HTR-8/SVneo (cell line): ENCODE results near the gene SBNO2.

Experiments
- DNase-seq: peaks from one replicate; pipeline ENCODE4 v3.0.0; 2011; ENCODE audit warnings: low spot score, mixed read lengths; ENCODE audit not compliant: insufficient read length
- FAIRE-seq: peaks from 2 replicates; lab custom pipeline; 2011; peaks lifted over from hg19 to GRCh38; lab: Jason Lieb, UNC

Gene SBNO2

DNA sequence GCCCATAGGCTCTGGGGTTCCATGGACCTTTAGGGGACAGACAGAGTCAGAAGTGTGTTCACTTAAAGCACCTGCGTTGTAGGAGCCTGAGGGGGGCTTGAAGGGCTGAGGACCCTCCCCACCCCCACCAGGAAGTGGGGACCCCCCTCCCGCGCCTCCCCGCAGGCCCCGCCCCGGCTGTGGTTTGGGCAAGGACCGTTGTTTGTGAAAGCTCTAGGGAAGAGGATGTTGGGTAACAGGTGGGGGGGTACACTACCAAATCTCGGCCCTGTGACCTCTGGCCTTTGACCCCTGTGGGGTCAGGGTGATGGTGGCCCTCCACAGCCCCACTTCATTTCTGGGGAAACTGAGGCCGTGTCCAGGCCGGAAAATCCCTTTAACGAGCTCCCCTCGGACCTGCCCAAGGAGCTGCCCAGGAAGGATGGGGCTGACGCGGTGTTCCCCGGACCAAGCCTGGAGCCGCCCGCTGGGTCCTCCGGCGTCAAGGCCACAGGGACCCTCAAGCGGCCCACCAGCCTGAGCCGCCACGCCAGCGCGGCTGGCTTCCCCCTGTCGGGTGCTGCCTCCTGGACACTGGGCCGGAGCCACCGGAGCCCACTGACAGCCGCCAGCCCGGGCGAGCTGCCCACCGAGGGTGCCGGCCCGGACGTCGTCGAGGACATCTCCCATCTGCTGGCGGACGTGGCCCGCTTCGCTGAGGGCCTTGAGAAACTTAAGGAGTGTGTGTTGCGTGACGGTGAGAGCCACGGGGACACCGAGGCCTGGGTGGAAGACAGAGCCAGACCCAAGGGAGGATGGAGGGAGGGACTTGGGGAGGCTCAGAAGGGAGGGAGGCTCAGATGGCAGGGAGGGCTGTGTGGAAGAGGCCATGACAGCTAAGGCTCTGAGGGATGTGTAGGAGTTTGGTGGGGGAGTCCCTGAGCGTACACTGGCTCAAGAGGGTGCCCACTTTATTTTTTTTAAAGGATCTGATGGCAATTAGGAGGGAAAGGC lies 105.8 kb downstream of the SBNO2 start:
- DNase-seq (no peak), FAIRE-seq (no peak)

DNA sequence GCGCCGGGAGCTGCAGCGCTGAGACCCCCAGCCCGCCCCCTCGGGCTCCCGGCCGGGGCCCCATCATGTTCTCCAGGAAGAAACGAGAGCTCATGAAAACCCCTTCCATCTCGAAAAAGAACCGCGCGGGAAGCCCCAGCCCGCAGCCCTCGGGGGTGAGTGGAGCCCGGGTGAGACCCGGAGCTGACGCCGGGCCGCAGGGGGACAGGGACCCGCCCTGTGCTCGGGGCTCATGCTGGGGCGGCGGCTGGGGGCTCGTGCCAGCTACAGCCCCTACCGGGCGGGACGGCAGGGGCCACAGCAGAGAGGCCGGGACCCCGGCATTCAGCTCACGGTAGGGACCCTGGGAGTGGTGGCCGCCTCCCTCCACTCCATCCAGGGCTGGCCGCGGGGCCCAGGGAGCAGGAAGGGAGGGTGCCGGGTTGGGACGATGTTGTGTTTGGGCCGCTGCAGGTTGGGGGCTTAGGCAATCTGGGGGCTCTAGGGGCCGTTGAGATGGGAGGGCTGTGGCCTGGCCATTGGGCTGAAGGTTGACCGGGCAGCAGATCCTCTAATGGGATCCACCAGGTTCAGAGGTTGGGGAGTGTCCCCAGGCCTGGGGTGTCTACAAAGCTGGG lies 106.6 kb downstream of the SBNO2 start:
- DNase-seq = no peak
- FAIRE-seq = no peak

- no peak for FAIRE-seq
- DNase-seq = no peak
Observed at GRCh38 chr19:1066748-1067340, 107.2 kb downstream of the SBNO2 start, which contains the start of gene ARHGAP45. Gene ARHGAP45, plus strand, starts transcription at chr19:1067167. Its CDS starts 239 bp downstream, at chr19:1067406.

GRCh38 chr19:1066251-1066747 lies 107.8 kb downstream of the SBNO2 start:
- peak; percentile 48 for DNase-seq
- no peak for FAIRE-seq

DNA sequence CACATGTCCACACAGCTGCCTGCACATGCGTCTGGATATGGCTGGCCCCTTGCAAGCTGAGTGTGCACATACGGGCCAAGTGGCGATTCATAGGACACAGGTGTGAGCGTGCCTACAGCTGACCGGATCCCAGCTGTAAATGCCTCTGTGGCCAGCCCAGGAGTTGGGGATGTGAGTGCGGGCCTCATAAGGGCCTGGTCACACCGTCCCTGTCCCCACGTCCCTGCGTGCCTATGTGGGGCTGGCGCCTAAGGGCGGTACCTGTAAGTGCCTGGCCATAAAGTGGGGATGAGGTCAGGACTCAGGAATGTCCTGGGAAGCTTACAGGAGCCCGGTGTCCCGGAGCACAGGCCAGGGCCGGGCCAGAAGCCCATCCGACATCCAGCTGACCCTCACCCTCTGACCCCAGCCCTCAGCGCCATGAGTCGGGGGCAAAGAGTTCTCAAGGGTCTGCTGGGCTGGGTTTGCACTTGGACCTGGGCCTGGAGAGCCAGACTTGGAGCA lies 108.4 kb downstream of the SBNO2 start:
- DNase-seq (no peak), FAIRE-seq (no peak)

GRCh38 chr19:1064661-1065605 lies 109.1 kb downstream of the SBNO2 start:
- FAIRE-seq = no peak
- DNase-seq = no peak

GRCh38 chr19:1063909-1064660 lies 110.0 kb downstream of the SBNO2 start:
- DNase-seq = no peak
- FAIRE-seq = no peak

DNA sequence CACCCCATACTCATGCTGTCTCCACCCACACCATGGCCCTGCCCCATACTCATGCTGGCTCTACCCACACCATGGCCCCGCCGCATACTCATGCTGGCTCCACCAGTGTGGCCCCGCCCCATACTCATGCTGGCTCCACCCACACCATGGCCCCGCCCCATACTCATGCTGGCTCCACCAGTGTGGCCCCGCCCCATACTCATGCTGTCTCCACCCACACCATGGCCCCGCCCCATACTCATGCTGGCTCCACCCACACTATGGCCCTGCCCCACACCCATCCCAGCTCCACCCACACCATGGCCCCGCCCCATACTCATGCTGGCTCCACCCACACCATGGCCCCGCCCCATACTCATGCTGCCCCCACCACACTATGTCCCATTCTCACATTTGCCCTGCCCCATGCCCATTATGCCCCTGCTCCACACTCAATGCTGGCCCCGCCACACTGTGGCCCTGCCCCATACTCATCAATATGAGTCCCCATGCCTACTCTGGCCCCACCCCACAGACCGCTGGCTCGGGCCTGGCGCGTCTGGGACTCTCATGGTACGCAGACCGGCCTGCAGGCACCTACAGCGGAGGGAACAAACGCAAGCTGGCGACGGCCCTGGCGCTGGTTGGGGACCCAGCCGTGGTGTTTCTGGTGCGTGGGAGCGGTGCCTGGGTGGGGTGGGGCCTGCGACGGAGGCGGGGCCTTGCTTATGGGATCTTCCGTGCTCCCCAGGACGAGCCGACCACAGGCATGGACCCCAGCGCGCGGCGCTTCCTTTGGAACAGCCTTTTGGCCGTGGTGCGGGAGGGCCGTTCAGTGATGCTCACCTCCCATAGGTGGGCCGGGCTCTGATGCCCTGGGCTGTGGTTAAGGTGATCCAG lies 110.8 kb downstream of the SBNO2 start:
- no peak for FAIRE-seq
- no peak for DNase-seq

GRCh38 chr19:1062387-1063029 lies 111.6 kb downstream of the SBNO2 start:
- FAIRE-seq = peak; percentile 31
- no peak for DNase-seq

- DNase-seq (no peak), FAIRE-seq (no peak)
Observed at GRCh38 chr19:1061987-1062386, 112.1 kb downstream of the SBNO2 start.

GRCh38 chr19:1060689-1061088 lies 113.4 kb downstream of the SBNO2 start:
- FAIRE-seq (no peak), DNase-seq (no peak)

GRCh38 chr19:1058112-1058511 lies 116.0 kb downstream of the SBNO2 start:
- no peak for FAIRE-seq
- no peak for DNase-seq
